GM19455 (cell line): ENCODE data around the gene AUNIP.
A peak's percentile ranks its signal among the peaks of the same experiment; 100 is the strongest.

Experiments
- ATAC-seq: cut with Tn5 transposase; IDR thresholded peaks from one replicate; pipeline ENCODE4 v1.9.1; 2021; ENCODE audit not compliant: unreplicated experiment

Gene AUNIP

DNA sequence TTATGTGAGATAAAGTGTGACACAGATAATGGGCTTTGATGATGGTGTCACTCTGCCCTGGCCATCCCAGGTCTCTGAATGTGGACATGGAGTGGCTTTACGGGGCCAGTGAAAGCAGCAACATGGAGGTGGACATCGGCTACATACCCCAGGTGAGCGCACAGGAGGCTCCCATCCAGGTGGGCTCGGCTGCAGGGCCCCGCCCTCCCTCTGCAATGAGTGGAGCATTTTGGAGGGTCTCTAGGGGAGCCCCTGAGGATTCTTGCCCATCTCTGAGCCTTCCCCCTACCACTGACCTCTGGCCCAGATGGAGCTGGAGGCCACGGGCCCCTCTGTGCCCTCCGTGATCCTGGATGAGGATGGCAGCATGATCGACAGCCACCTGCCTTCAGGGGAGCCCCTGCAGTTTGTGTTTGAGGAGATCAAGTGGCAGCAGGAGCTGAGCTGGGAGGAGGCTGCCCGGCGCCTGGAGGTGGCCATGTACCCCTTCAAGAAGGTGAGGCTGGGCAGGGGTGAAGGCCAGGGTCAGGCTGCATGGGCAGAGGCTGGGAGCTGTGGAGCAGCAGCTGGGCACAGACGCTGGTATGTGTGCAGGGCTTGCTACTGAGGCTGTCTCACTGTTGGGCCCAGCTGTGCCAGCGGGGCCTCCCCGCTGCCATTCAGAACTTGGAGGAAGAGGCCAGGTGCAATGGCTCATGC is 47.7 kb downstream of the AUNIP start:
- no peak for ATAC-seq

DNA sequence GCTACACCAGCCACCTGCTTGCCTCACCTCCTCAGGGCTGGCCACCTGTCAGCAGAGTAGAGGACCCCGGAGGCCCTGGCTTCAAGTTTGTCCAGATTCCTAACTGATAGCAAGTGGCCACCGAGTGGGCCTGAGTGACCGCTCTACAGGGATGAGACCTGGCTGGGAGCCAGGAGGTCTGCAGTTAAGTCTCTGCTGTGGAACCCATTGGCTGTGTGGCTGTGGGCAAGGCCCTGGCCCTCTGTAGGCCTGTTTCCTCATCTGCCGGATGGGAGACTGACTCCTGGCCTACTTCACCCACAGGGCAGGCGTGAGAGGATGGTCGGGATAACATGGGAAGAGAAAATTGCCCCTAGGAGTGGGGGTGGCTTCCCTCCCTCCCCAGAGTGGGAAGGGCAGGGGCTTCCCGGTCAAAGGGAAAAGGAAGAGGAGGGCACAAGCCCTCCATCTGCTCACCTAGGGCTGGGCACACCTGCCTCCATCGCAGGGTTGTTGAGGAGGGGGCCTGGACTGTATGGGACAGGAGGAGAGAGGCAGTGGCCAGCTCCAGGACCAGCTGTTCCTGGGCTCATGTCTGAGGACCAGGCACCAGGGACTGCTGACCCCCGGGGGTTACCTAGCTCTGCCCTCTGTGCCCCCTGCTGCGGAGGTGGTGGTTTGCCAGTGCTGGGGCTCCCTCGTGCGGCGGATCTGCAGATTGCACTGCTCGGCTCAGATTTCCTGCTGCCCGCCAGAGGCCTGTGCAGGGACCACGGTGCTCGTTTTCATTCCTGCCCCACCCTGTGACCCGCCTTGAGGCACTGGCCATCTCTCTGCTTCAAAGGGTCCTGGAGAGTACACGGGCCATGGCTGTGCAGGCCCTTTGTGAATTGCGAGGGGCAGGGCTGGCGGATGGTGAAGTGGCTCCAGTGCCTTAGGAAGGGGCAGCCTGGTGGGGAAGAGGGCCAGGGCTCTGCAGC is 48.6 kb downstream of the AUNIP start:
- no peak for ATAC-seq

DNA sequence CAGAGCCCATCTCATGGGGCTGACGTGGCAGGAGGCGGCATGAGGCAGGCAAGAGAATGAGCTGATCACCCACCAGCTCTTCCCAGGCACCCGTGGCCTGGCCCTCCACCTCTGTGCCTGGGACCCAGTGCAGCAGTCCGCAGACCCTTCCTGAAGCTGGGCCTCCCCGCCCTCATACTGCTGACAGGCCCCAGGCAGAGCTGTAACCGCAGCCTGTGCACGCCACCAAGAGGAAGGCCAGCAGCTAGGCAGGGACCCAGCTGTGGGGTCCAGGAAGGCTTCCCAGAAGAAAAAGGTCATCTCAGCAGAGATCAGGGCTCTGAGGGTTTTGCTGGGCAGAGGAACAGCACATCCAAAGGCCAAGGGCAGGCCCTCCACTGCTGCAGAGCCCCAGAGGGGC is 49.3 kb downstream of the AUNIP start:
- no peak for ATAC-seq

DNA sequence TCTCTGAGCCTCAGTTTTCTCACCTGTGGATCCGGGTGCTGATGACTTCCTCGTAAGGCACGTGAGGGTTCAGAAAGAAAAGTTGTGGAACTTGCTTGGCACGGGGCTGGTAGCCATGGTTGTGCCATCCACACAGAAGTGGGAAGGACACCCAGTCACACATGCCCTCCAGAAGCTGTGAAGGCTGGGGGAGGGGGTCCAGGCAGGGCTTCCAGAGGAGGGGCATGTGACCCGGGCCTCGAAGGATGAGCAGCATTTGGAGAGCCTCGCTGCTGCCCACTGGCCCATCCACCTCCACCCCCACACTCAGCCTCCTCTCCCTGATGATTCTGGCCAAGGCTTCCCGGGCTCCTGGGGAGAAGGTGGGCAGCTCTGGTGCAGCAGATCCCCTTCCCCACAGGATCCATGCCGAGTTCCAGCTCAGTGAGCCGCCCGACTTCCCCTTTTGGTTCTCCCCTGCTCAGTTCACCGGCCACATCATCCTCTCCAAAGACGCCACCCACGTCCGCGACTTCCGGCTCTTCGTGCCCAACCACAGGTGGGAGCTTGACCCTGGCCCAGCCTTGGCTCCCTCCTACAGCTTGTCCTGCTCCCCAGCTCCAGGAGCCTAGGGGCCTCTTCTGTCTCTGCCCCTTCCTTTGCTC is 49.9 kb downstream of the AUNIP start:
- no peak for ATAC-seq

DNA sequence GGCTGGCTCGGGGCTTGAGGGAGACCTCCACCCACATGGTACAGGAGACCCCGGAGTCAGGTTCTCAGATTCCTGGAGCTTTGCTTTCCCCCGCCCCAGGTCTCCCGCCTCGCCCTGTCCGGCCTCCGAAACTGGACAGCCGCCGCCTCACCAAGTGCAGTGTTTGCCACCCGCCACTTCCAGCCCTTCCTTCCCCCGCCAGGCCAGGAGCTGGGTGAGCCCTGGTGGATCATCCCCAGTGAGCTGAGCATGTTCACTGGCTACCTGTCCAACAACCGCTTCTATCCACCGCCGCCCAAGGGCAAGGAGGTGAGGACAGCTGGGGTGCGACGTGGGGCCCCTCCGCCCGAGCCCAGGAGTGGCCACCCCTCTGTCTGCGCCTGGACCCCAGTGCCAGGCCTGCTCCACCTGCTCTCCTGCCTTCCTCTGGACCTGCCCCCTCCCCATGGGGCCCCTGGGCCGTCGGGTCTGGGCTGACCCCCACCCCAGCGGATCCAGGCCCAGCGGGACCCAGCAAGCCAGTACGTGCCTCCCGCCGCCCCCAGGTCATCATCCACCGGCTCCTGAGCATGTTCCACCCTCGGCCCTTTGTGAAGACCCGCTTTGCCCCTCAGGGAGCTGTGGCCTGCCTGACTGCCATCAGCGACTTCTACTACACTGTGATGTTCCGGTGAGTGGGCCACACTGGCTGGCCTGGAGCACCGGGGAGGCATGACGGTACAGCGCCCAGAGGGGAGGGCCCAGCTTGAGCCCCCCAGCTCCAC is 50.6 kb downstream of the AUNIP start:
- ATAC-seq, result no peak

DNA sequence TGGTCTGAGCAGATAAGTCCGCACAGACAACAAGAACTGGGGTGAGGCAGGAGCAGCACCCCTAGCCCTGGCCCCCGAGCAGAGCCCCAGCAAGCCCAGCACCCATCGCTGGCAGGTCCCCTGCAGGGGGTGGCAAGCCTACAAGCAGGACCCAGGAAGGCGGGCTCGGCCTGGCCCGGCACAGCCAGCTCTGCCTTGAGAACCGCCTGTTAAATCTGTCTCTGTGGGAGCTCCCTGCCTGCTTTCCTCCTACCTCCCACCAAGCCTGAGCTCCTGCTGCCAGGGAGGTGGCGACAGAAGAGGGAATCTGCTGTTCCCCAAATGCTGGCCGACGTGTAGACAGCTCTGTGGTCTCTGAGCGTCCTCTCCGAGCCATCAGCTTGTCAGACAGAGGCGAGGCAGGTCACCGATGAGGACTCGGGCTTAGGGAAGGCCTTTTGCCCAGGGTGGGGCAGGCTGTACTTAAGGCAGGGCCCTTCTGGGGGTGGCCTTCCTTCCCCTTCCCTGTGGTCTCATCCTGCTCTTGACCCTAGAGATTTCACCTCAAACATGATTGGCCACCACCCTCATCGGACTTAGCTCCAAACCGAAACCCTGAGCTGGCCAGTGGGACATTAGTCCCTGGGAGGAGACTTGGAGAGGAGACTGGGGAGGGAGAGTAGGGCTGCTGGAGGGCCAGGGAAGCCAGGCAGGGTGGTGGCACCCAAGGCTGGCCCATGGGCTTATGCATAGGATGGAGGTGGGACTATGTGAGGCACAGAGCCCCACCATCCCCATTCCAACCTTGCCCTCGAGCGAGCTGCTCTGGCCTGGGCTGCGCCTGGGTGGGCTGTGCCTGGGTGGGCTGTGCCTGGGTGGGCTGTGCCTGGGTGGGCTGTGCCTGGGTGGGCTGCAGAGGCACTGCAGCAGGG is 51.5 kb downstream of the AUNIP start:
- ATAC-seq, result no peak

DNA sequence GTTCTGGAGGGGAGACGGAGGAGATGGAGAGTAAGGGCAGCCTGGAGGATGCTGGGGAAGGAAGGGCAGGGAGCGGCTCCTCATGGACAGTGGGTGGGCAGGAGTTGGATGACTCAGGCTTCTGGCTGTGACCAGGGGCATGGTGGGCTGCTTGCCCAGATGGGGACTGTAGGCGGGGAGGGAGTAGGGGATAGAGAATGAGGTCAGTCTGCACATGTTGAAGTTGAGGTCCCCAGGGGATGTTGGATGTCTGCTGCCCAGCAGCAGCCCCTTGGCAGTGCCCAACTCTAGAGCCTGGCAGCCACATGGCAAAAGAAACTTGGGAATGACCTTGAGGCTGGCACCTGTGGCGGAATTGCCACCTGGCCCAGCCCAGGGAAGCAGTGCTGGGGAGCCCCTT is 52.8 kb downstream of the AUNIP start:
- no peak for ATAC-seq

DNA sequence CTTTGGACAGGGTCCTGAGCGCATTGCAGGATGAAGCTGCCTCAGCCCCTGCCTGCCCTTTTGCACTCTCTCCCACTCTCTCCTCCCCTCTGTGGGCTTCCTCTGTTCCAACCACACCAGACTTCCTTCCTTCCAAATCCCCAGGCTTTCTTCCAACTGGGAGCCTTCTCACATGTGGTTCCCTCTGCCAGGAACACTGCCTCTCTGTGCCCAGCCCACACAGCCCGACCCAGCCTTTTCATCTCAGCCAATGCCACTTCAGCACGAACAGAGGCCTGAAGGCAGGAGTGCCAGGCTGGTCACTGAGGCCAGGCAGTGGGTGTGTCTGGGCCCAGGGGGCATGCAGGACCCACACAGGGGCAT is 53.4 kb downstream of the AUNIP start:
- no peak for ATAC-seq

DNA sequence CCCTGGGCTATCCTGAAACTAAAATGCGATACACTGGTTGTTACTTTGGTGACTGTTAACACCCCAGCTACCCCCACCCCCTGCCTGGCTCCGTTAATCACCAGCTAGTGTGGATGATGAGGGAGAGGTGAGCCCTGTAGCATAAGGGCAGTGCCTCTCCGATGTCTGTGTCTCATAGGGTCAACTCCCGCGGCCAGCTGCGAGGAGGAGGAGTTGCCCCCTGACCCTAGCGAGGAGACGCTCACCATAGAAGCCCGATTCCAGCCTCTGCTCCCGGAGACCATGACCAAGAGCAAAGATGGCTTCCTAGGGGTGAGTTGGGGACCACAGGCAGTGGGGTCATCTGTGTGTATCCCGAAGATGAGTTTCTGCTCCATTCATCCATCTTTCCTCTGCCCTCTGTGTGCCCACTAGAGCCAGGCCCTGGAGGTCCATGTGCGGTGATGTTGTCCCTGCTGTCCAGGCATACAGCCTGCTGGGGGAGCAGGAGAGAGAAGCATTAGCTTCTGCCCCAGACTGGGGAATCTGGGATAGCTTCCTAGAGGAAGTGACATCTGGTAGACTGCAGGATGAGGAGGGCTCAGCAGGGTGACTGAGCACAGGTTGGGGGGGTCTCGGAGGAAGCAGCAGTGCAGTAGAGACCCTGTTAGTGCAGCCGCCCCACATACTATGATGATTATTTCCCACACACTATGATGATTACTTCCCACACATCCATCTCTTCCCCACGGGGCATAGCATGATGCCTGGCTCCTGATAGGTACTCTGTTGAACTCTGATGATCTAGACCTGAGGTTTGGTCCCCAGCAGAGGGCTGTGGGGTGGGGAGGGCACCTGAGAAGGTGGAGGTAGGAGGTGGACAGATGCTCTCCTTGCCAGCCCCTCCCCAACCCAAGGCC is 54.0 kb downstream of the AUNIP start:
- no peak for ATAC-seq

DNA sequence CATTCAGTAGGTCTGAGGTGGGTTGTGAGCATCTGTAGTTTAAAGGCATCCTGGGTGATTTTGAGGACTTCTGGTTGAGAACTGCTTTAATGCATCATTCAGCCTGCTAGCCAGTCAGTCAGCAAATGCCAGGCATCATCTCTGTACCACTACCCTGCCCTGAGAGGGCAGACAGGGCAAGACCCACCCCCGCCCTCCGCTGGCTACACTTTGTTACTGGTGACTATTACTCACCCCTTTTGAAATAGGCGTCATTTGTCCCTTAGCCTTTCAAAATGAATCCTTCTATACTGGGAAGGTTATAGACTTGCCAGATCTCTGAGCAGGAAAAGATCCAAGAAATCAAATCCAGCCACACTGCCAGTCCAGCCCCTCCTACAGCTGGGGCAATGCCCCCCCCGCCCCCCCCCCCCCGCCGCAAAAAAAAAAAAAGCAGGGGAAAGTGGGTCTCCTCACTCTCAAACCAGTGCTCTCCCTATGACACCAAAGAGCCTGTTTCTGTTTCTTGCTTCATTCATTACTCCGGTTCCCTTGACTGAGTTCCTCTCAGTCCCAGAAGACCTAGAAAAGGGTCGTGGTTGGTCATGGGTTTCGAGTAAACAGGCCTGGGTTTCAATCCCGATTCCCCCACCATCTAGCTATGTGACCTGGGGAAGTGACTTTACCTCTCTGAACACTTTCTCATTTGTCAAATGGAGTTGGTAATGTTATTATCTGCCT is 54.9 kb downstream of the AUNIP start:
- ATAC-seq, result peak; percentile 56

DNA sequence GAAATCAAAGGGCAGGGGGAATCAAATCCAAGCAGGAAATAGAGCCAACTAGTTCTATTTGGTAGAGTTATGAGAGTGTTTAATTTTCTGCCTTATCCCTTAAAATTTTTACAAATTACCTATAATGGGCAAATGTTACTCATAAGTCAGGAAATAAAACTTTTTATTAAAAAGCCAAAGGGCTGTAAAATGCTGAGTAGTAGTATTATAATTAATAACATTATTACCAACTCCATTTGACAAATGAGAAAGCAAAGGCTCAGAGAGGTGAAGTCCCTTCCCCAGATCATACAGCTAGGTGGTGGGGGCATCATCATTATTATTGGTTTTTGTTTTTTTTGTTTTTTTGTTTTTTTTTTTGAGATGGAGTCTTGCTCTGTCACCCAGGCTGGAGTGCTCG is 55.9 kb downstream of the AUNIP start:
- no peak for ATAC-seq

DNA sequence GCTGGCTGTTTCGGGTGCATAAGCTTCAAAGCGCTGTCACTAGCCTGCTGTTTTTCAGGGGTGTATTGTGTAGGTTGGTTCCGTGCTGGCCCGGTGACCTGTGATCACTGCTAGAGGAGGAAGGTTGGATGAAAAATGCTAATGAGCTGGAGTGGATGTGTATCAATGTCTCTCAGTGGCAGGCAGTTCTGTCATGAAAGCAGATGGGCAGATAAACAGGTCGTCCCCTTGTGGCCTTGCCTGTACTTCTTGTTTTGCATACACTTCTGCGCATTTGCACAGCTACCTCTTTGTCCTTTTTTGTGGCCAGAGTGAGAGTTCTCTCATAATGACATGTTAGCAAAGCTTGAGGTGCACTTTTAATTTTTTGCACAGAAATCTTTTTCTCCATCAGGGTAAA is 56.3 kb downstream of the AUNIP start:
- no peak for ATAC-seq

DNA sequence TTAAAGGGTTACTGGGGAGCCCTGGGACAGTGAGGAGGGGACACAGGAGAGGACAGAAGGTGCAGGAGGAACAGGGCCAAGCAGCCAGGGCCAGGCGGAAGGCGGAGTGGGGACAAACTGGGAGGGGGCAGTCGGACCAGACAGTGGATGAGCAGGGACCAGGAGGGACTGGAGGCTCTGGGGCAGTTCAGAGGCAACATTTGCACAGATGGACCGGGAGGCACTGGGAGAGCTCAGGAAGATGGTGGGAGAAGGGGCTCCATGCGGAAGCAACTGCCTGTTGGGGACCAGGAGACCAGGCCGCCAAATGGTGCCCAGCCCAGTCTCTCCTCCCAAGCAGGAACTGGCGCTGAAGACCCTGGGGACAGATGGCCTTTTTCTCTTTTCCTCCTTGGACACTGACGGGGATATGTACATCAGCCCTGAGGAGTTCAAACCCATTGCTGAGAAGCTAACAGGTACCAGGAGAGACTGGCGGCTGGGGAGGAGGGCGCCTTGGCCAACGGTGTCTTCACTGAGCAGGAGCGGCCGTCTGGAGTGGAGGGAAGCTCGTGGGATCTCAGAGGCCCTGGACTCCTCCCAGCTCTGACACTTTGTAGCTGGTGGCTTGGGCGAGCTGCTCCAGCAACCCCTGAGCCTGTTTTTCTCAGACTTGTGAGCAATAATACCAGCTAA is 58.4 kb downstream of the AUNIP start:
- no peak for ATAC-seq

DNA sequence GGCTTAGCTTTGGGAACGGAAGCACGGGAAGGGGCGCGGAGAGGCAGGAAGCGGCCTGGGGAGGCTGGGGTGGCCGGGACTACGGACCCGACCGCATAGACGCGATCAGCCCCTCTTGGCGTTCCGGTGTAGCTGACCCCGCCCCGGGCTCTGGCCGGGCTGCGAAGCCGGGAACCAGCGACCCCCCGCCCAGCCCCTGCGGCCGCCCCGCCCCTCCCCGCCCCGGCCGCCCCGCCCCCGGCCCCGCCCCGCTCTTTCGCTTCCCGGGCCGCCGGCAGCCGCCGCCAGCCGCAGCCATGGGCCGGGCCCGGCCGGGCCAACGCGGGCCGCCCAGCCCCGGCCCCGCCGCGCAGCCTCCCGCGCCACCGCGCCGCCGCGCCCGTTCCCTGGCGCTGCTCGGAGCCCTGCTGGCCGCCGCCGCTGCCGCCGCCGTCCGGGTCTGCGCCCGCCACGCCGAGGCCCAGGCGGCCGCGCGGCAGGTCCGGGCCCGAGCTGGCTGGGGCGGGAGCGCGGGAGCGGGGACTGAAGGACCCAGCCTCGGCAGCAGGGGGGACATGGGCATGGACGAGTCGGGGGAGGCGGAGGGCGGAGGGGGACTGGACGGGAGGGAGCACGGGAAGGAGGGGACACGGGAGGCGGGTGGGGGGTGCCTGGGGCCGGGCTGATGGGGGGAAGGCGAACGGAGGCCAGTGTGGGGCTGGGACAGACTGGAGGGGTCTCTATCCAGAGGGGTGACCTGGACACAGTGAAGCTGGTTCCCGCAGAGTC is 59.1 kb downstream of the AUNIP start, which contains the start of gene SELENON:
Gene SELENON (plus strand): TSS at position 259 of the 768 bp plus-strand sequence. CDS start 38 bp downstream, at position 297.
- no peak for ATAC-seq

DNA sequence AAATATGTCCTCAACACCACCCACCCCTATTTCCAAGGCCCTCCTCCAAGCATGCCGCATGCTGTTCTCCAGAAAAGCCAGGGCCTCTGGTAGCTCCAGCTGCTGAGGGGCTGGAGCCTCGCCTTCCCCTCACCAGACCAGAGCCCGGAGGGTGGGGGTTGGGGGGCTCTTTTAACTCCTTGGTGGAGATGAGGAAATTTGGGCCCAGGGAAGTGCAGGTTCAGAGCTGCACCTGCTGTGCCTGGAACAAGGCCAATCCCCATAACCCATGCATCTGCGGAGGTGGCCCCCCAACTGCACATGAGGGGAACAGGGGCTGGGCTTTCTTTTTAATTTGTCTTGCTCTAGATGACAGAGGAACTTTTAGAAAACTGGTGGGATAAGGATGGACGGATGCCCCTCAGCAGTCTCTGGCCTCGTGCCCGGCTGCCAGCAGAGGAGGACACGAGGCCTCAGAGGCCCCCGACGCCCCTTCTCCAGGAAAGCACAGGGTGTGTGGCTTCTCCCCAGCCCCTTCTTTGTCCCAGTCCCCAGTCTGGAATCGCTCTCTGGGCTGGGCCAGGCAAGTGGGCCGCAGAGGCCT is 59.8 kb downstream of the AUNIP start:
- no peak for ATAC-seq

DNA sequence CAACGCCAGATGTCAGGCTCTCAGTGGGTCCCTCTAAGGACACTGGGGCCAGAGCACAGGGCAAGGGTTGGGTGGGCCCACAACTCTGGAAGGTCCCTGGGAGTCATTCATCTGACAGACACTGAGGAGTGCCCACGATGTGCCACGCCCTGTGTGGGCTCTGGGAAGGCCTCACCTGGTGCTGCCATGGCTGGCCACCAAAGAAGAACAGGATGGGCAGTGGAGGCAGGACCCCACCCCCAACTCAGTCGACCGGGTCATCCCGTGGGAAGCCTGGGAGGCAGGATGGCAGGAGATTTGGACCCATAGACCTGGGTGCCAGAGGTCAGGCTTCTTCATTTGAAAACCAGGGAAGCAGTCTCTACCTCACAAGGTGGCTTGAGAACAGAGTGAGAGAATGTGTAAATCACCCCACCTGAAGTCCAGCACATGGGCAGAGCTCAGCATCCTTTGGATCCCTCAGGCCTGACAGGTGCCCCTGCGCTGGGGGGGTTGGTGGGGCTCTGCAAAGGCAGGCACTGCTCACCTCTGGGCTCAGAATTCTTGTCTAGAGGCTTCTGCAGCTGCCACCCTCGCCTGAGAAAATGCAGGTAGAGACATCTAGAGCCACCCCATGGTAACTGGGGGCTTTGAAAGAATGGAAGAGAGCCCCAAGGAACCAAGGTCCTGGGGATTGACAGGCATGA is 60.4 kb downstream of the AUNIP start:
- no peak for ATAC-seq
